Ascending aorta (tissue), 2 donors: ENCODE data around the gene TOR1A. TPM values are rescaled to one million over a fixed set of nuclear protein-coding genes. Genes with fewer than 3 reads are reported as not detected.

Experiments used
- DNase-seq, 2 donors: peaks; one replicate each; pipeline ENCODE4 v3.0.0-alpha.2; 2019; ENCODE audit warnings: low spot score in 2 of 2
- H3K27ac ChIP-seq, 2 donors: fragments of 200-600 bp; sonication (generic); one replicate each; pipeline ENCODE4 v1.5.1; 2016 to 2017; ENCODE audit warnings: mild to moderate bottlenecking in 1 of 2
- H3K27me3 ChIP-seq: fragments of 200-600 bp; sonication (generic); one replicate; pipeline ENCODE4 v1.5.1; 2017
- H3K36me3 ChIP-seq, 2 donors: fragments of 200-600 bp; sonication (generic); one replicate each; pipeline ENCODE4 v1.5.1; 2016
- H3K4me1 ChIP-seq, 2 donors: fragments of 200-600 bp; sonication (generic); one replicate each; pipeline ENCODE4 v1.5.1; 2016 to 2017; ENCODE audit warnings: mild to moderate bottlenecking in 1 of 2
- H3K4me3 ChIP-seq, 2 donors: fragments of 200-600 bp; sonication (generic); one replicate each; pipeline ENCODE4 v1.5.1; 2016 to 2017; ENCODE audit warnings: mild to moderate bottlenecking in 1 of 2
- H3K9me3 ChIP-seq, 2 donors: fragments of 200-600 bp; sonication (generic); one replicate each; pipeline ENCODE4 v1.5.1; 2016
- intact Hi-C: fragments of 100-400 bp; cut with DNase I; formaldehyde crosslinking; loops from one replicate; pipeline ENCODE4 v1.15.1; 2023
- total RNA-seq: library from RNA; depleted of rRNA; stranded (reverse); fragments of >200 nt; gene quantifications from one replicate; pipeline ENCODE4 v1.1.0, GENCODE V29; 2016
- TF ChIP-seq, protein P1 (sequence below), 3 experiments: fragments of 200-600 bp in 2 of 3; fragments of 450-650 bp in 1 of 3; sonication (generic) in 2 of 3; IDR thresholded peaks; one replicate each; pipeline ENCODE4 v1.5.1; 2016 to 2019; ENCODE audit warnings: antibody characterized with exemption in 3 of 3, mild to moderate bottlenecking in 1 of 3, moderate library complexity in 1 of 3

The TOR1A gene
- total RNA-seq, 1 donor from 2014 or later, result 67.7 TPM

- no peak for DNase-seq
These were observed 13.1 kb downstream of the TOR1A start for GRCh38 chr9:129810788-129811187.

DNA sequence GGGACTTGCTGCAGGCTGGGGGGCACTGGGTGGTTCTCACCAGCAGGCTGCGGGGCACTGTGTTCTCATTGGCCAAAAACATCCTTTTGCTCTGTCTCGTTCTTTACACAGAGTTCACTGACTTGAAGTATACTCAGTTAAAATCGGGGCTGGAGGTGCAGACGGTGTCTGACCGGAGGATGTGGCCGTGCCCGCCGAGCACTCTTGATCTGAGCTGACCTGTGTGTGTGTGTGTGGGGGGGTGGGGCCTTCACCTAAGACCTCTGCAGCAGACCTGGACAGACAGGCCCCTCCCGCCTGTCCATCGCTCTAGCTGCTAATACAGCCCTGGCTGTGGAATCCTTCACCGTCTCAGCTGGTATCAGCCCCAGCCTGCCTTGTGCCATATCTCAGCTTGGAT lies 13.8 kb downstream of the TOR1A start:
- Histone ChIP-seq H3K9me3 (no peaks in the 10 kb centered on the region), H3K27me3 (no peaks in the 10 kb centered on the region), H3K36me3 (peaks cover 50 to 53% of the 10 kb centered on the region in 2 donors), H3K4me1 (no peaks in the 10 kb centered on the region), H3K4me3 (no peak overlapping the region), H3K27ac (no peak overlapping the region)
- no peak for DNase-seq
- intact Hi-C loops, result no loop called here
- TF ChIP-seq, protein P1, sequence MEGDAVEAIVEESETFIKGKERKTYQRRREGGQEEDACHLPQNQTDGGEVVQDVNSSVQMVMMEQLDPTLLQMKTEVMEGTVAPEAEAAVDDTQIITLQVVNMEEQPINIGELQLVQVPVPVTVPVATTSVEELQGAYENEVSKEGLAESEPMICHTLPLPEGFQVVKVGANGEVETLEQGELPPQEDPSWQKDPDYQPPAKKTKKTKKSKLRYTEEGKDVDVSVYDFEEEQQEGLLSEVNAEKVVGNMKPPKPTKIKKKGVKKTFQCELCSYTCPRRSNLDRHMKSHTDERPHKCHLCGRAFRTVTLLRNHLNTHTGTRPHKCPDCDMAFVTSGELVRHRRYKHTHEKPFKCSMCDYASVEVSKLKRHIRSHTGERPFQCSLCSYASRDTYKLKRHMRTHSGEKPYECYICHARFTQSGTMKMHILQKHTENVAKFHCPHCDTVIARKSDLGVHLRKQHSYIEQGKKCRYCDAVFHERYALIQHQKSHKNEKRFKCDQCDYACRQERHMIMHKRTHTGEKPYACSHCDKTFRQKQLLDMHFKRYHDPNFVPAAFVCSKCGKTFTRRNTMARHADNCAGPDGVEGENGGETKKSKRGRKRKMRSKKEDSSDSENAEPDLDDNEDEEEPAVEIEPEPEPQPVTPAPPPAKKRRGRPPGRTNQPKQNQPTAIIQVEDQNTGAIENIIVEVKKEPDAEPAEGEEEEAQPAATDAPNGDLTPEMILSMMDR (IDR thresholded peaks at IDR 0.05), result no peak

More at GRCh38 chr9:129810788-129811187, 13.1 kb downstream of the TOR1A start:
- Histone ChIP-seq H3K4me3 (no peak overlapping the region), H3K9me3 (no peaks in the 10 kb centered on the region), H3K27ac (no peak overlapping the region), H3K36me3 (peaks cover 50 to 52% of the 10 kb centered on the region in 2 donors), H3K27me3 (no peaks in the 10 kb centered on the region), H3K4me1 (no peaks in the 10 kb centered on the region)
- TF ChIP-seq, protein P1 (IDR thresholded peaks at IDR 0.05), result no peak
- intact Hi-C loops, result no loop called here

DNA sequence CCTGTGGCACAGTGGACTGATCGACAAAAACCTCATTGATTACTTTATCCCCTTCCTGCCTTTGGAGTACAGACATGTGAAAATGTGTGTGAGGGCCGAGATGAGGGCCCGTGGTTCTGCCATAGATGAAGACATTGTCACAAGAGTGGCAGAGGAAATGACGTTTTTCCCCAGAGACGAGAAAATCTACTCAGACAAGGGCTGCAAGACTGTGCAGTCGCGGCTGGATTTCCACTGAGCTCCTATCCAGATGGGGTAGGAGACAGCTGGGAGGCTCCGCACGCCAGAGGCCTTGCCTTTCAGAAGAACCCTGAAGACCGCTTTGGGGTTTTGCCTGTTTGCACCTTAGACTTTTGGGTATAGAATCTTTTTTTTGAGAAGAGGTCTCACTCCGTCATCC lies 14.6 kb downstream of the TOR1A start:
- intact Hi-C loops, result no loop called here
- TF ChIP-seq, protein P1 (IDR thresholded peaks at IDR 0.05), result no peak
- Histone ChIP-seq H3K27ac (no peak overlapping the region), H3K9me3 (no peaks in the 10 kb centered on the region), H3K4me1 (peaks cover 1 to 2% of the 10 kb centered on the region in 2 donors), H3K4me3 (no peak overlapping the region), H3K27me3 (no peaks in the 10 kb centered on the region), H3K36me3 (peaks cover 46 to 48% of the 10 kb centered on the region in 2 donors)
- no peak for DNase-seq

DNA sequence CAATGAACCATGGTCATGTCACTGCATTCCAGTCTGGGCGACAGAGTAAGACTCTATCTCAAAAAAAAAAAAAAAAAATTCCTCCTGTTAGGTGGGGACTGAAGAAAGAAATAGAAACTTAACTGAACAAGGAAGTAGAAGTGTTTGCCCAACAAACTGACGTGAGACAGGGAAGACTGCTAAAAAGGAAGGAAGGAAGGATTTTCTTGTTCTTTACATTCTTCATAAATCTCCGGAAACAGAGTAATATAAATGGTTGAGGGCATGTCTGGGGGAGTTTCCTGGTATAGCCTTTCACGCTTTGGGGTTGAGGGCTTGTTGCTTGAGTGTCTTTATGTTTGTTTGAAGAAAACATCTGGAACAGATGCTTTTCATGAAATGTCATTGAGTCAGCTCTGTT lies 17.9 kb downstream of the TOR1A start:
- Histone ChIP-seq H3K27ac (no peak overlapping the region), H3K9me3 (no peaks in the 10 kb centered on the region), H3K4me1 (peaks cover 8 to 10% of the 10 kb centered on the region in 2 donors), H3K4me3 (no peak overlapping the region), H3K36me3 (peaks cover 30 to 37% of the 10 kb centered on the region in 2 donors), H3K27me3 (no peaks in the 10 kb centered on the region)
- DNase-seq, result no peak
- TF ChIP-seq, protein P1 (IDR thresholded peaks at IDR 0.05), result no peak
- intact Hi-C loops, result no loop called here

GRCh38 chr9:129803676-129804060 lies 20.3 kb downstream of the TOR1A start:
- intact Hi-C loops, result loop anchor here (2.0 kb wide), 1 partner anchor 21 kb away; the partner anchor contains the start of gene TOR1A
- Histone ChIP-seq H3K27ac (peak overlapping the region; percentile 75 to 85), H3K9me3 (no peaks in the 10 kb centered on the region), H3K27me3 (no peaks in the 10 kb centered on the region), H3K4me3 (peak overlapping the region; percentile 71 to 82), H3K36me3 (peaks cover 12 to 14% of the 10 kb centered on the region in 2 donors), H3K4me1 (peaks cover 8 to 10% of the 10 kb centered on the region in 2 donors)
- TF ChIP-seq, protein P1 (IDR thresholded peaks at IDR 0.05), result no peak
- no peak for DNase-seq
